NCI-H1105 (cell line): ENCODE measurements around the gene DENND2A.
"Not testable (repeated sequence)": the region's sequence is repeated elsewhere in the genome, so short reads cannot be mapped to it uniquely, and the experiment has no call there.

Source experiments
- DNase-seq: peaks from one replicate; lab custom pipeline; 2025; lab: John Stamatoyannopoulos, UW

Gene DENND2A

GRCh38 chr7:140673774-140674155 lies 33.2 kb upstream of the DENND2A start:
- no peak for DNase-seq

GRCh38 chr7:140673063-140673773 lies 32.6 kb upstream of the DENND2A start:
- peak; percentile 61 for DNase-seq

GRCh38 chr7:140672382-140673062 lies 31.9 kb upstream of the DENND2A start, which contains the start of gene ADCK2:
Gene ADCK2, plus strand, starts transcription at chr7:140672945. Its CDS starts 386 bp downstream, at chr7:140673331.
- DNase-seq, result peak; percentile 60

GRCh38 chr7:140671966-140672365 lies 31.4 kb upstream of the DENND2A start:
- no peak for DNase-seq

GRCh38 chr7:140670343-140670935 lies 29.8 kb upstream of the DENND2A start:
- no peak for DNase-seq

GRCh38 chr7:140669862-140670261 lies 29.2 kb upstream of the DENND2A start:
- not testable (repeated sequence) for DNase-seq

GRCh38 chr7:140669352-140669751 lies 28.7 kb upstream of the DENND2A start:
- no peak for DNase-seq

GRCh38 chr7:140668641-140669040 lies 28.0 kb upstream of the DENND2A start:
- DNase-seq, result no peak

GRCh38 chr7:140667476-140667875 lies 26.9 kb upstream of the DENND2A start:
- no peak for DNase-seq

- DNase-seq, result not testable (repeated sequence)
Measured at GRCh38 chr7:140662938-140663337, 22.3 kb upstream of the DENND2A start.

- DNase-seq, result no peak
Measured at GRCh38 chr7:140661124-140661523, 20.5 kb upstream of the DENND2A start.

- DNase-seq, result no peak
Measured at GRCh38 chr7:140659856-140660255, 19.2 kb upstream of the DENND2A start.

- no peak for DNase-seq
Measured at GRCh38 chr7:140657891-140658290, 17.3 kb upstream of the DENND2A start.

GRCh38 chr7:140656548-140657515 lies 16.2 kb upstream of the DENND2A start:
- DNase-seq, result no peak

GRCh38 chr7:140655511-140656408 lies 15.1 kb upstream of the DENND2A start:
- no peak for DNase-seq

- no peak for DNase-seq
Measured at GRCh38 chr7:140654661-140655060, 14.0 kb upstream of the DENND2A start.

- no peak for DNase-seq
Measured at GRCh38 chr7:140654109-140654387, 13.4 kb upstream of the DENND2A start.

GRCh38 chr7:140653319-140654108 lies 12.9 kb upstream of the DENND2A start:
- peak; percentile 81 for DNase-seq

GRCh38 chr7:140650367-140650766 lies 9.8 kb upstream of the DENND2A start:
- no peak for DNase-seq

- no peak for DNase-seq
Measured at GRCh38 chr7:140649556-140650205, 9.1 kb upstream of the DENND2A start.
